Non-pigmented ciliary epithelial cell (primary cell): Measurements from ENCODE around the gene DUXA.
"Not testable (repeated sequence)": the region's sequence is repeated elsewhere in the genome, so short reads cannot be mapped to it uniquely, and the experiment has no call there.

Experiments used
- DNase-seq: peaks from one replicate; pipeline ENCODE4 v3.0.0-alpha.2; 2010; ENCODE audit warnings: low read depth

The DUXA gene

DNA sequence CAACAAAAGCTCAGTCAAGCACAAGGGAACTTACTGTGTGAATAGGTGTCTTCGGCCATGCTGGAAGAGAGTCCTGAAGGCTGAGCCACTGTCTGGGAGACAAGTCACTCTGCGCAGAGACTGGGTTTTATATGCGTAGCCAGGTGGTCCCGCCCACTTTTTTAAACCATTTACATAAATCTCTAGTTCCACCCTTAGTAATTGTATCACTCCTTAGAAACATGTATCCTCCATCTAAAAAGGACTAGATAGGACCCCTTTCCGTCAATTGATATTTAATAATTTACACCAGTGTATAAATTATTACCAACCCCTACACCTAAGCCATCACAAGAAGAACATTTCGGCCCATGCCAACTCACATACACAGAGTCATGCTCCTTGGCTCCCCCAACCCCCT is at the start of gene DUXA:
Gene DUXA, minus strand, starts transcription at position 101 of the 400 bp plus-strand sequence. Its CDS starts 42 bp downstream, at position 59.
- DNase-seq = no peak

DNA sequence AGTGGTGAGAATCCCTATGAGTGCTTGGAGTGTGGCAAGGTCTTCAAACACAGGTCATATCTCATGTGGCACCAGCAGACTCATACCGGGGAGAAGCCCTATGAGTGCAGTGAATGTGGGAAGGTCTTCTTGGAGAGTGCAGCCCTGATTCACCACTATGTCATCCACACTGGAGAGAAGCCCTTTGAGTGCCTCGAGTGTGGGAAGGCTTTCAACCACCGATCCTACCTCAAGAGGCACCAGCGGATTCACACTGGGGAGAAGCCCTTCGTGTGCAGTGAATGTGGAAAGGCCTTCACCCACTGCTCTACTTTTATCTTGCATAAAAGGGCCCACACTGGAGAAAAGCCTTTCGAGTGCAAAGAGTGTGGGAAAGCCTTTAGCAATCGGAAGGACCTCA is 44.8 kb upstream of the DUXA start:
- no peak for DNase-seq

- DNase-seq = no peak
Observed at GRCh38 chr19:57210381-57210780, 43.1 kb upstream of the DUXA start.

- DNase-seq = no peak
Observed at GRCh38 chr19:57202160-57202559, 34.9 kb upstream of the DUXA start.

DNA sequence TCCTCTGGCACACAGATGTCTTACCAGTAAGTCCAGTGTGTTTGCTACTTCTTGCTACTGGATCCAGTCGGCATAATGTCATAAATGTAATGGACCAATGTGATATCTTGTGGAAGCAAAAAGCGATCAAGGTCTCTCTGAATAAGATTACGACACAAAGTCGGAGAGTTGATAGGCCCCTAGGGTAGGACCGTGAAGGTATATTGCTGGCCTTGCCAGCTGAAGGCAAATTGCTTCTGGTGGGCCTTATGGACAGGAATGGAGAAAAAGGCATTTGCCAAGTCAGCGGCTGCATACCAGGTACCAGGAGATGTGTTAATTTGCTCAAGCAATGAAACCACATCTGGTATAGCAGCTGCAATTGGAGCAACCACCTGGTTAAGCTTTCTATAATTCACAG is 30.6 kb upstream of the DUXA start:
- DNase-seq = not testable (repeated sequence)

DNA sequence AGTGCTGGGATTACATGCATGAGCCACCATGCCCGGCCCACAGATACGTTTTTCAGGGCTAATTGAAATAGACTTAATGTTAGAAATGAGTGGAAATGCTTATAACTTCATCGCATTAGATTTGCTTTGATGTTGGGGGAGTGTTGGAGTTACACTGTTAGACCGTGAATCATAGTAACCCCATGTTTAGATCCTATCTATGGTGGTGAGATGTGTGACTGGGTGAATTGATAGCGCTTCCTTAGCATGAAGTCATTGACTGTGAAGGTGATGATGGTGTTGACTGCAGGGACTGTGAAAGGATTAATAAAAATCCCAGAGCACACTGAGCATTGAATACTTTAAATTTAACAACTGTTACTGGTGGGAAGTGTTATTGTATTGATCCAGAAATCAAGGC is 25.7 kb upstream of the DUXA start:
- no peak for DNase-seq

DNA sequence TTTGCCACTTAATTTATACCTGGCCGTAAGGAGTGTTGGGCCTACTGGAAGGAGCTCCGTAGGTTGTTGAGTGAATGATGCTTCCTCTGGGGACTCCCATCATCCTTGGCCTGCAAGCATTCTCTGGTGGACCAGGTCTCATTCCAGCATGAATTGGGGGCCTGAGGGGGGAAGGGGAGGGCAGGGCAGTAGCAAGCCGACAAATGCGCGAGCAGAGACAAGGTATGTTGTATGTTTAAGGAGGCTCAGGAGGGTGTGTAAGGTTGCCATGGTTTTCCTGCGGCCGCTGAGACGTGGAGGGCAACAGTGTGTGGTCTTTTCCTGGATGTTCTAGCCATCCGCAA is 24.8 kb upstream of the DUXA start:
- no peak for DNase-seq

GRCh38 chr19:57191141-57192076 is 24.1 kb upstream of the DUXA start, which contains the start of gene ZNF264:
Gene ZNF264, plus strand, starts transcription at chr19:57191500. Its CDS starts 414 bp downstream, at chr19:57191914.
- peak; percentile 45 for DNase-seq

- DNase-seq = no peak
Observed at GRCh38 chr19:57190301-57190700, 23.0 kb upstream of the DUXA start.

- no peak for DNase-seq
Observed at GRCh38 chr19:57171551-57172081, 4.3 kb upstream of the DUXA start.

DNA sequence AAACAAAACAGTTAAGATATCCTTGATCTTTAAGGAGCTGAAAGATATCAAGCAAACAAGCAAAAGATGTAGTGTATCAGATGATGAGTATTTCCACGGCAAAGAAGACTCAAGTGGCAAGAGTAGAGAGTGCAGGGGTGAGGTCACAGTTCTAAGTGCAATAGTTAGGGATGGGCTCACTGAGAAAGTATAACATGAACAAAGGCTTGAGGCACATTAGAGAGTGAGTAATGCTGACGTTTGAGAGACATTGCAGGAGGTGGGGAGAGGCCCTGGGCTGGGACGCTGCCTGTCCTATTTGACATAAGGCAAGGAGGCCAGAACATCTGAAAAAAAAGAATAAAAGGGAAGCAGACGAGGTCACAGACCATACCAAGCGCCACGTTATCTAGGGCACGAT is 1.4 kb downstream of the DUXA start:
- DNase-seq = no peak

DNA sequence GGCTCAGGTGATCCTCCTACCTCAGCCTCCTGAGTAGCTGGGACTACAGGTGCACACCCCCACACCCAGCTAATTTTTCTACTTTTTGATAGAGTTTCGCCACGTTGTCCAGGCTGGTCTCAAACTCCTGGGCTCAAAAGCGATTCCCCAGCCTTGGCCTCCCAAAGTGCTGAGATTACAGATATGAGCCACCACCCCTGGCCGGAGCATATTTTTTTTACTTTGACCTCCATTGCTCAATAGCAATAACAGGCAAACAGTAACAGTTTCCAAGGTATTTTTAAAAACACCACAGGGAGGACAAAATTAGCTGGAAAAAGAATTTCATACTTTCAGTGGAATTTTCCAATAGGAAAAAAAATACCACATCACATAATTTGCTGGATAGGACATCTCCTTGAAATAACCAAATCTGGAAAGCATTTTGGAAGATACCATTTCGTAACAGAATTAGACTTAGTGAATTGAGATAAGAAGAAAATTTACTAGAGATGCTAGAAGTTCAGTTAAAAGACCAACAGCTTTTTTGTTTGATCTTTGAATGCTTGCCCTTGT is 5.2 kb downstream of the DUXA start:
- no peak for DNase-seq

GRCh38 chr19:57152921-57153320 is 14.4 kb downstream of the DUXA start:
- DNase-seq = no peak

- DNase-seq = no peak
Observed at GRCh38 chr19:57141699-57142098, 25.6 kb downstream of the DUXA start.

DNA sequence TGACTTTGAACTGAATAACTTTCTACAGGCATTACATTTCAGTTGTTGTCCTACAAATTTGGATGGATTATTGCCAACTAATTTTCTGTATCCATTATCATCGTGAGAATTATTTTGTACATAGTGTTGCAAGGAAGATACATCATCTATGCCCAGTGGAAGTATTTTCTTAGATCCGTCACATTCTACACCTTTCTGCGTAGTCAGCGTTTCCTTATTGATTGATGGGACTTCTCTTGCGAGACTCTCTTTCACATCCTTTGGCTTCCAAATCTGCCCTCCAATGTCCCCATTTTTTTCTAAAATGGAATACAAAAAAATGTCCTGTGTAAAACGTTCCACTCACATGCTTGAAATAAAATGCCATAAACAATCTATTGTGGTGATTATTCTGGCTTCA is 31.5 kb downstream of the DUXA start:
- DNase-seq = no peak

DNA sequence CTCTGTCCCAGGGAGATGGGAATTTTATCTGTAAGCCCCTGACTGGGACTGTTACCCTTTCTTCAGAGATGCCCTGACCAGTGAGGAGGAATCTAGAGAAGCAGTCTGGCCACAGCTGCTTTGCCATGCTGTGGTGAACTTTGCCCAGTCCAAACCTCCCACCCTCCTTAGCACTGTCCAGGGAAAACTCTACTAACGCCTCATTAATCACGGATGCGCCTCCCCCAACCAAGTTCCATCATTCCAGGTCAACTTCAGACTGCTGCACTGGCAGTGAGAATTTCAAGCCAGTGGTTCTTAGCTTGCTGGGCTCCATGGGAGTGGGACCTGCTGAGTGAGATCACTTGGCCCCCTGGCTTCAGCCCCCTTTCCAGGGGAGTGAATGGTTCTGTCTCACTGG is 39.9 kb downstream of the DUXA start:
- not testable (repeated sequence) for DNase-seq

DNA sequence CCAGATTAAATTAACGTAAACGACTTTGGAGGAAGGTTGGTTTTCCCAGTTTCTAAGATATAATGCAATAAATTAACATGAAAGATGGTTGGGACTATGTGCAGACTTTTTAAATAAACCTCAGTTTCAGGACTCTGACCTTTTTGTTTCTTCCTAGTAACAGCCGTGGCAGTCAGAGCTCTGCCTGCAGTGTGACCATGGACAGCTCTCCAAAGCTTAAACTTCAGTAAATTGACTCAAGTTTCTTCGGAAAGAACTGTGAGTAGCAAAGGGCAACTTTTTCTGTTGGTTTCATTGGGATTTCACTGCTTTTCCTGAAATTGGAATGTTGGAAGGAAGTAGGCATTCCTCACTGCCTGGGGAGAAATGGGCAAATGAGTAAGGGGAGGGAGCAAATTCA is 43.4 kb downstream of the DUXA start:
- no peak for DNase-seq

DNA sequence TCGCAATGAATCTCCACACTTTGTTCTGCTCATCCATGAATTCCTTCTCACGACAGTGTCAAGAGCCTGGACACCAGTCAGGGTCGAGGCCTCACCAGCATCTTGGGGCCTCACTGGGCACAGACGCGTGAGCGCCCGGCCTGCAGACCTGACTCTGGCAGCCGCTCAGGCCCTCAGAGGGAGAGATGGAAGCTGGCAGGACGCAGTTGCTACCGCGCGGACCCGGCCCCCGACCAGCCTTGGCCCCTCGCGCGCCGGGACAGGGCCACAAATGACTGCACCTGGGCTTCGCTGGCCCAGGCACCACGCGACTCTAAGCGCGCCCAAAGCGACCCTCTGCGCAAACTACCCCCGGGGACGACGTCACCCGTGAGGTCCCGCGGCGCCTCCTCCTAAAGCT is 48.4 kb downstream of the DUXA start:
- no peak for DNase-seq

DNA sequence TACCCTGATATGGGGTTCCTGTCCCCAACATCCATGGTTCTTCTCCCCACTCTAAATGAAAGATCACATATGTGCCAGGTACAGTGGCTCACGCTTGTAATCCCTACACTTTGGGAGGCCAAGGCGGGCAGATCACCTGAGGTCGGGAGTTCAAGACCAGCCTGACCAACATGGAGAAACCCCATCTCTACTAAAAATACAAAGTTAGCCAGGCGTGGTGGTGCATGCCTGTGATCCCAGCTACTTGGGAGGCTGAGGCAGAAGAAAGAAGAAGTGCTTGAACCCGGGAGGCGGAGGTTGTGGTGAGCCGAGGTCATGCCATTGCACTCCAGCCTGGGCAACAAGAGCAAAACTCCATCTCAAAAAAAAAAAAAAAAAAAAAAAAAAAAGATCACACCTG is 53.8 kb downstream of the DUXA start:
- not testable (repeated sequence) for DNase-seq

- no peak for DNase-seq
Observed at GRCh38 chr19:57111329-57111644, 56.0 kb downstream of the DUXA start.

GRCh38 chr19:57110592-57111328 is 56.5 kb downstream of the DUXA start:
- no peak for DNase-seq

DNA sequence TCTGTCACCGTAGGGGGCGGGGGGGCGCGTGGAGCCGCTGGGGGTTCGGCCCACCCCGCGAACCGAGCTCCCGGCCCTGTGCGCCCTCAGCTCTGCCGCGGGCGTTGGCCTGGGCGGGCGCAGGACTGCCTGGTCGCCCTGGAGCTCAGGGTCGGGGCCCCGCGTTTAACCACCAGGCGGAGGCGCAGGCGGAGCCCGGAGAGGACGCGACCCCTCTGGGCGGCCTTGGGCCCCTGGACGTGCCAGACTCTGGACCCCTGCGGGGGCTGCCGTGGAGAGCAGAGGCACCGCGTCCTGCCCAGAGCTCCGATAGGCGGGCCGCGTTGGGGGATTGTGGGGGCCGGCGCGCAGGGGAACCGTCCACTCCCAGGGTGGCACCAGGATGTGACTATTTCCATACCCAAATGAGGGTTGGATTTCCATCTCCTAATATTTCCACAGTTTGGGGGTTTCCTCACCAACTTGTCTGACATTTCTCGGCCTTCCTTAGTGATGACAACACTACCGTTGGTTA is 60.5 kb downstream of the DUXA start:
- no peak for DNase-seq
